ENCODE results near the gene KRT7.
"Not testable (repeated sequence)": the region's sequence is repeated elsewhere in the genome, so short reads cannot be mapped to it uniquely, and the experiment has no call there.

GRCh38 chr12:52287816-52288805 is 55.1 kb downstream of the KRT7 start:
- TF ChIP-seq POLR2A (IDR thresholded peaks at IDR 0.05; ENCODE audit: low read depth, low read length); POLR2AphosphoS5 (IDR thresholded peaks at IDR 0.05; ENCODE audit: low read depth, low read length); TAF1 (IDR thresholded peaks at IDR 0.05; ENCODE audit: borderline replicate concordance, low read depth, low read length): not testable (repeated sequence)

Measured in GM12892 (cell line).